Tibial nerve (tissue), 4 donors: Measurements from ENCODE around the gene FAM78B. TPM values are rescaled to one million over a fixed set of nuclear protein-coding genes. Genes with fewer than 3 reads are reported as not detected.

Source experiments
- DNase-seq, 2 donors: peaks; one replicate each; pipeline ENCODE4 v3.0.0-alpha.2; 2019; ENCODE audit warnings: low spot score in 2 of 2
- H3K27ac ChIP-seq, 4 donors: fragments of 200-600 bp; sonication (generic) in 3 of 4; one replicate each; pipeline ENCODE4 v1.5.1; 2017 to 2019; ENCODE audit warnings: mild to moderate bottlenecking in 1 of 4
- H3K27me3 ChIP-seq, 2 donors: fragments of 200-600 bp; sonication (generic) in 1 of 2; one replicate each; pipeline versions ENCODE4 v1.5.1 to v1.6.0; 2017 to 2019
- H3K36me3 ChIP-seq, 3 donors: fragments of 200-600 bp; sonication (generic); one replicate each; pipeline ENCODE4 v1.5.1; 2018 to 2019
- H3K4me1 ChIP-seq, 4 donors: fragments of 200-600 bp; sonication (generic) in 3 of 4; one replicate each; pipeline ENCODE4 v1.5.1; 2017 to 2019
- H3K4me3 ChIP-seq, 4 donors: fragments of 200-600 bp; sonication (generic) in 3 of 4; one replicate each; pipeline ENCODE4 v1.5.1; 2017 to 2019; ENCODE audit warnings: mild to moderate bottlenecking in 1 of 4, moderate library complexity in 1 of 4
- H3K9me3 ChIP-seq, 4 donors: fragments of 200-600 bp; sonication (generic) in 3 of 4; one replicate each; pipeline ENCODE4 v1.5.1; 2017 to 2019
- CTCF ChIP-seq, 5 experiments: fragments of 200-600 bp in 3 of 5; fragments of 450-650 bp in 2 of 5; sonication (generic) in 3 of 5; IDR thresholded peaks; one replicate each; pipeline ENCODE4 v1.5.1; 2016 to 2019; ENCODE audit warnings: antibody characterized with exemption in 5 of 5, mild to moderate bottlenecking in 3 of 5, moderate library complexity in 2 of 5
- EP300 ChIP-seq, 2 donors: sonication (generic); formaldehyde crosslinking; IDR thresholded peaks; one replicate each; pipeline ENCODE4 v1.6.1; 2017; ENCODE audit warnings: antibody characterized with exemption in 2 of 2, mild to moderate bottlenecking in 1 of 2
- POLR2A ChIP-seq, 2 donors: fragments of 450-650 bp; IDR thresholded peaks; one replicate each; pipeline ENCODE4 v1.6.1; 2017; ENCODE audit warnings: antibody characterized with exemption in 2 of 2, mild to moderate bottlenecking in 2 of 2, moderate library complexity in 2 of 2
- WGBS, 2 donors: methylation state at CpG; one replicate each; pipeline ENCODE4 v1.1.5; 2018; 5-methylcytosine and 5-hydroxymethylcytosine counted together
- total RNA-seq, 4 donors: library from RNA; depleted of rRNA; stranded (reverse); fragments of >200 nt; gene quantifications; one replicate each; pipeline ENCODE4 v1.1.0, GENCODE V29; 2016

Gene FAM78B
- total RNA-seq, 4 donors from 2014 or later, result 2.0 to 6.3 (median 3.5) TPM

GRCh38 chr1:166156674-166157073 is 10.1 kb downstream of the FAM78B start:
- no peak for DNase-seq
- Histone ChIP-seq H3K36me3 (no peaks in the 10 kb centered on the region), H3K27ac (no peak overlapping the region), H3K4me3 (no peak overlapping the region), H3K27me3 (no peaks in the 10 kb centered on the region), H3K9me3 (no peaks in the 10 kb centered on the region), H3K4me1 (no peaks in the 10 kb centered on the region)
- TF ChIP-seq EP300 (IDR thresholded peaks at IDR 0.05) (no peak), CTCF (IDR thresholded peaks at IDR 0.05) (no peak), POLR2A (IDR thresholded peaks at IDR 0.05) (no peak)
- 69% methylated on average over 2 of the region's 3 CpGs; no CpG with 5 or more reads in 1 of the 2 donors for WGBS, 2 donors

GRCh38 chr1:166155108-166155507 is 11.7 kb downstream of the FAM78B start:
- no peak for DNase-seq
- 66 to 68% methylated on average over 5 of the region's 5 CpGs for WGBS, 2 donors

GRCh38 chr1:166153525-166154314 is 13.1 kb downstream of the FAM78B start:
- no peaks in the 10 kb centered on the region for H3K9me3 ChIP-seq
- no peak overlapping the region for H3K27ac ChIP-seq
- H3K4me1 ChIP-seq, result no peaks in the 10 kb centered on the region
- no peak overlapping the region for H3K4me3 ChIP-seq
- 83 to 90% methylated on average over 5 of the region's 5 CpGs for WGBS, 2 donors
- no peaks in the 10 kb centered on the region for H3K27me3 ChIP-seq
- DNase-seq, result no peak
- no peak for TF ChIP-seq CTCF (IDR thresholded peaks at IDR 0.05)
- TF ChIP-seq EP300 (IDR thresholded peaks at IDR 0.05), result no peak
- no peak for TF ChIP-seq POLR2A (IDR thresholded peaks at IDR 0.05)
- no peaks in the 10 kb centered on the region for H3K36me3 ChIP-seq

More at GRCh38 chr1:166155108-166155507, 11.7 kb downstream of the FAM78B start:
- no peak overlapping the region for H3K27ac ChIP-seq
- TF ChIP-seq CTCF (IDR thresholded peaks at IDR 0.05) (no peak), POLR2A (IDR thresholded peaks at IDR 0.05) (no peak), EP300 (IDR thresholded peaks at IDR 0.05) (no peak)
- no peak overlapping the region for H3K4me3 ChIP-seq
- no peaks in the 10 kb centered on the region for H3K4me1 ChIP-seq
- H3K36me3 ChIP-seq, result no peaks in the 10 kb centered on the region
- H3K27me3 ChIP-seq, result no peaks in the 10 kb centered on the region
- H3K9me3 ChIP-seq, result no peaks in the 10 kb centered on the region

GRCh38 chr1:166152978-166153377 is 13.8 kb downstream of the FAM78B start:
- Histone ChIP-seq H3K27ac (no peak overlapping the region), H3K27me3 (no peaks in the 10 kb centered on the region), H3K36me3 (no peaks in the 10 kb centered on the region), H3K4me1 (no peaks in the 10 kb centered on the region), H3K9me3 (no peaks in the 10 kb centered on the region), H3K4me3 (no peak overlapping the region)
- TF ChIP-seq EP300 (IDR thresholded peaks at IDR 0.05), result no peak
- no peak for TF ChIP-seq POLR2A (IDR thresholded peaks at IDR 0.05)
- TF ChIP-seq CTCF (IDR thresholded peaks at IDR 0.05), result no peak
- 68 to 75% methylated on average over 2 of the region's 2 CpGs for whole genome bisulfite sequencing, 2 donors
- no peak for DNase-seq

GRCh38 chr1:166151804-166152203 is 15.0 kb downstream of the FAM78B start:
- Histone ChIP-seq H3K4me3 (no peak overlapping the region), H3K27me3 (no peaks in the 10 kb centered on the region), H3K9me3 (no peaks in the 10 kb centered on the region), H3K27ac (no peak overlapping the region), H3K4me1 (no peaks in the 10 kb centered on the region), H3K36me3 (no peaks in the 10 kb centered on the region)
- 82 to 90% methylated on average over 5 of the region's 5 CpGs for WGBS, 2 donors
- no peak for DNase-seq
- TF ChIP-seq CTCF (IDR thresholded peaks at IDR 0.05) (no peak), EP300 (IDR thresholded peaks at IDR 0.05) (no peak), POLR2A (IDR thresholded peaks at IDR 0.05) (no peak)
